Measurements from ENCODE around the gene MCRIP2. TPM values are rescaled to one million over a fixed set of nuclear protein-coding genes. Genes with fewer than 3 reads are reported as not detected.

Gene MCRIP2
- total and polyA plus RNA-seq, 12 donors, result 68.8 to 474 (median 95.2) TPM

GRCh38 chr16:646679-647172 lies 5.1 kb downstream of the MCRIP2 start:
- WGBS, 2 donors, result 73 to 77% methylated on average over 22 of the region's 22 CpGs
- H3K4me1 ChIP-seq, result peaks cover 37 to 79% (median 64%) of the 10 kb centered on the region in 9 donors
- peaks cover 0 to 3% (median 0%) of the 10 kb centered on the region in 9 donors for H3K36me3 ChIP-seq
- no peaks in the 10 kb centered on the region for H3K27me3 ChIP-seq
- TF ChIP-seq, protein P1, sequence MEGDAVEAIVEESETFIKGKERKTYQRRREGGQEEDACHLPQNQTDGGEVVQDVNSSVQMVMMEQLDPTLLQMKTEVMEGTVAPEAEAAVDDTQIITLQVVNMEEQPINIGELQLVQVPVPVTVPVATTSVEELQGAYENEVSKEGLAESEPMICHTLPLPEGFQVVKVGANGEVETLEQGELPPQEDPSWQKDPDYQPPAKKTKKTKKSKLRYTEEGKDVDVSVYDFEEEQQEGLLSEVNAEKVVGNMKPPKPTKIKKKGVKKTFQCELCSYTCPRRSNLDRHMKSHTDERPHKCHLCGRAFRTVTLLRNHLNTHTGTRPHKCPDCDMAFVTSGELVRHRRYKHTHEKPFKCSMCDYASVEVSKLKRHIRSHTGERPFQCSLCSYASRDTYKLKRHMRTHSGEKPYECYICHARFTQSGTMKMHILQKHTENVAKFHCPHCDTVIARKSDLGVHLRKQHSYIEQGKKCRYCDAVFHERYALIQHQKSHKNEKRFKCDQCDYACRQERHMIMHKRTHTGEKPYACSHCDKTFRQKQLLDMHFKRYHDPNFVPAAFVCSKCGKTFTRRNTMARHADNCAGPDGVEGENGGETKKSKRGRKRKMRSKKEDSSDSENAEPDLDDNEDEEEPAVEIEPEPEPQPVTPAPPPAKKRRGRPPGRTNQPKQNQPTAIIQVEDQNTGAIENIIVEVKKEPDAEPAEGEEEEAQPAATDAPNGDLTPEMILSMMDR (IDR thresholded peaks at IDR 0.05), result no peak
- DNase-seq (no peak), ATAC-seq (no peak)
- intact Hi-C loops (cut with DNase I), result no loop called here
- H3K4me3 ChIP-seq, result peak overlapping the region in 4 of 10 donors; percentile 16 to 33 (median 22)
- no peaks in the 10 kb centered on the region for H3K9me3 ChIP-seq
- H3K27ac ChIP-seq, result peak overlapping the region; percentile 64 to 96 (median 80)

GRCh38 chr16:647173-647902 lies 5.7 kb downstream of the MCRIP2 start:
- H3K36me3 ChIP-seq, result peaks cover 0 to 5% (median 0%) of the 10 kb centered on the region in 9 donors
- TF ChIP-seq, protein P1 (IDR thresholded peaks at IDR 0.05), result no peak
- ATAC-seq (peak in 5 of 8 donors; percentile 0 to 7 (median 3)), DNase-seq (no peak)
- no peaks in the 10 kb centered on the region for H3K27me3 ChIP-seq
- intact Hi-C loops (cut with DNase I), result no loop called here
- H3K4me1 ChIP-seq, result peaks cover 37 to 78% (median 64%) of the 10 kb centered on the region in 9 donors
- no peak overlapping the region for H3K4me3 ChIP-seq
- WGBS, 2 donors, result 65 to 68% methylated on average over 25 of the region's 25 CpGs
- H3K27ac ChIP-seq, result peak overlapping the region in 8 of 10 donors; percentile 80 to 96 (median 92)
- H3K9me3 ChIP-seq, result no peaks in the 10 kb centered on the region

DNA sequence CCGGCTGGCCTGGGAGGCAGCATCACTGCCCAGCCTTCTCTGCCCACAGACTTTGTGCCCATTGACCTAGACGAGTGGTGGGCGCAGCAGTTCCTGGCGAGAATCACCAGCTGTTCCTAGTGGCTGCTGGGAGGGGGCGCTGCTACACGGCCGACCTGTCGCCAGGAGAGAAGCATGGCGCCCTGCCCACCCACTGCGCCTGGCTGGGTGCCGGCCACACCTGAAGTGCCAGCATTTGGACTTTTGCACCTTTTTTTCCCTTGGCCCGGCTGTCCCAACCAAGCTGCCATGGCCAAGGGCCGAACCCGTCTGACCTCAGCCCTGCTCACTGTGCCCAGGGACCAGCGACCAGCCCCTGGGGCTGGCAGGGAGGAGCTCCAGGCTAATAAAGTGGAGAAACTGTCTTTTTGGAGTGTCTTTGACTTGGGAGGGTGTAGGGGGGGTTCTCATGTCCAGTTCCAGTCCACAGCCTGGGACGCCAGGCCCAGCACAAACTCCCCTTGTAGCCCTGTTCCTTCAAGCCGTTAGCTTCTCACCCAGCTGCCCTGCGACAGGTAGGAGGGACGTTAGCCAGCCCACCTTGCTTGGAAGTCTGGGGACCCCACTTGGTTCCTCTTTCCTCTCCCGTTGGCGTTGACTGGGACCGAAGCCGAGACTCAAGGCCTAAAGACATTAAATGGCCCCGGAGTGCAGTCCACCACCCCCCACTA lies 6.6 kb downstream of the MCRIP2 start:
- peaks cover 33 to 69% (median 55%) of the 10 kb centered on the region in 9 donors for H3K4me1 ChIP-seq
- TF ChIP-seq, protein P1 (IDR thresholded peaks at IDR 0.05), result peak in 7 of 9 donors; percentile 10 to 45 (median 24)
- WGBS, 2 donors, result 42 to 52% methylated on average over 24 of the region's 24 CpGs
- H3K27ac ChIP-seq, result peak overlapping the region; percentile 76 to 96 (median 88)
- peak overlapping the region; percentile 65 to 85 (median 74) for H3K4me3 ChIP-seq
- DNase-seq (no peak), ATAC-seq (peak in 1 of 8 donors; percentile 5)
- no peaks in the 10 kb centered on the region for H3K27me3 ChIP-seq
- H3K9me3 ChIP-seq, result no peaks in the 10 kb centered on the region
- peaks cover 0 to 13% (median 0%) of the 10 kb centered on the region in 9 donors for H3K36me3 ChIP-seq
- intact Hi-C loops (cut with DNase I), result no loop called here

Data from heart right ventricle (tissue), 16 donors.